ENCODE data around the gene TMEM233.

TMEM233 gene

DNA sequence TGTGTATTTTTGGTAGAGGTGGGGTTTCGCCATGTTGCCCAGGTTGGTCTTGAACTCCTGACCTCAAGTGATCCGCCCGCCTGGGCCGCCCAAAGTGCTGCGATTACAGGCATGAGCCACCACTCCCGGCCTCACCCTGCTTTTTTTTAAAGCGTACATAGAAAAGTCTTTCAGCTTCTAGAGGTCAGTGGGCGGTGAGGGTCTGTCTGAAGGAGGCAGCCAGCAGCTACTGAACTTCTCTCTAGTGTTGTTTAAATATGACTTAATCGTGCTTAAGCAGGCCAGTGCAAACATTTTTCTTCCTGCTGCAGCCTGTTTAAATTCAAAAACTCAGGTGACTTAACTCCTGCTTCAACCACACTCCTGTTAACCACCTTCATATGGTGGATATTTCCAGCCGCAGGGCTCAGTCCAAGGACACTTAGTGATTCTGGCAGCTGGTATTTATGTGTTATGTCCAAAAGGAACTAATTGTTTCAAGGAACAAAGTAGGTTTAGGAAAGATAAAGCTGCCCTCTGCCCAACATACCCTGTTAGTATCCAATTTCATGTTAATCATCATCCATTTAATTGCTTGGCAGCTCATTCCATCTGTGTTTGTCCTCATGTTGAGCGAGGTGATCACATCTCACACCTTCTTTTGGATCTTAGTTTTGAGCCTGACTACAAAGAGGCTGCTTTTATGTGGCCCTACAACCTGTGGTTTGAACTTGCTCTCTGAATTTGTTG, 76.3 kb downstream of the TMEM233 start:
- peak overlapping the region in 1 of 2 experiments; percentile 35; a peak in 1 of 4 replicates for H3K4me3 ChIP-seq (ENCODE audit: low read depth in 1 of 2, low read length in 2 of 2)

DNA sequence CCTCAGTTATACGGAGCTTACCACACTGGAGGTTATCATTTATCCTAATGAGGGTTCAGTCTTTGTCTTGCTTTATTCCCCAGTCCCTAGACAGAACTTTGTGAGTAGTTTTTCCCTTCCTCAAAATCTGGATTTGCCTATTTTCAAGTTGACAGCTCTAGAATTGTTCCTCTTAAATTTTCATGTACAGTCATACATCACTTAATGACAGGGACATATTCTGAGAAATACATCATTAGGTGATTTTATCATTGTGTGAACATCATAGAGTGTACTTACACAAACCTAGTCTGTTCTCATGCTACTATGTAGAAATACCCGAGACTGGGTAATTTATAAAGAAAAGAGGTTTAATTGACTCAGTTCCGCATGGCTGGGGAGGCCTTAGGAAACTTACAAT, 77.5 kb downstream of the TMEM233 start:
- H3K27me3 ChIP-seq (ENCODE audit: insufficient read depth, low read length, poor library complexity): no peaks in the 10 kb centered on the region
- peaks cover 67% of the 10 kb centered on the region for H3K36me3 ChIP-seq (ENCODE audit: insufficient read depth, low read length)
- no peak overlapping the region for H3K27ac ChIP-seq (ENCODE audit: low read length)
- no peak for ATAC-seq (ENCODE audit: insufficient read depth, low read depth)
- H3K4me3 ChIP-seq (ENCODE audit: low read depth in 1 of 2, low read length in 2 of 2): no peak overlapping the region
- peaks cover 36% of the 10 kb centered on the region for H3K4me1 ChIP-seq (ENCODE audit: insufficient read depth, low read length)
- DNase-seq: no peak
- H3K9me3 ChIP-seq (ENCODE audit: insufficient read depth, low read length, severe bottlenecking): no peaks in the 10 kb centered on the region
- peaks cover 50% of the 10 kb centered on the region for H3K79me2 ChIP-seq (ENCODE audit: insufficient read depth, low read length)
- TF ChIP-seq, protein P1, sequence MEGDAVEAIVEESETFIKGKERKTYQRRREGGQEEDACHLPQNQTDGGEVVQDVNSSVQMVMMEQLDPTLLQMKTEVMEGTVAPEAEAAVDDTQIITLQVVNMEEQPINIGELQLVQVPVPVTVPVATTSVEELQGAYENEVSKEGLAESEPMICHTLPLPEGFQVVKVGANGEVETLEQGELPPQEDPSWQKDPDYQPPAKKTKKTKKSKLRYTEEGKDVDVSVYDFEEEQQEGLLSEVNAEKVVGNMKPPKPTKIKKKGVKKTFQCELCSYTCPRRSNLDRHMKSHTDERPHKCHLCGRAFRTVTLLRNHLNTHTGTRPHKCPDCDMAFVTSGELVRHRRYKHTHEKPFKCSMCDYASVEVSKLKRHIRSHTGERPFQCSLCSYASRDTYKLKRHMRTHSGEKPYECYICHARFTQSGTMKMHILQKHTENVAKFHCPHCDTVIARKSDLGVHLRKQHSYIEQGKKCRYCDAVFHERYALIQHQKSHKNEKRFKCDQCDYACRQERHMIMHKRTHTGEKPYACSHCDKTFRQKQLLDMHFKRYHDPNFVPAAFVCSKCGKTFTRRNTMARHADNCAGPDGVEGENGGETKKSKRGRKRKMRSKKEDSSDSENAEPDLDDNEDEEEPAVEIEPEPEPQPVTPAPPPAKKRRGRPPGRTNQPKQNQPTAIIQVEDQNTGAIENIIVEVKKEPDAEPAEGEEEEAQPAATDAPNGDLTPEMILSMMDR (IDR thresholded peaks at IDR 0.05; ENCODE audit: borderline replicate concordance, extremely low read depth, low read length, poor library complexity, severe bottlenecking): no peak
- TF ChIP-seq EZH2 (IDR thresholded peaks at IDR 0.05; ENCODE audit: borderline replicate concordance, low read depth, low read length, severe bottlenecking): no peak
- H2AFZ ChIP-seq (ENCODE audit: low read depth, low read length): no peak overlapping the region
- no peak overlapping the region for H3K4me2 ChIP-seq (ENCODE audit: insufficient read depth, low read length)
- no peak overlapping the region for H3K9ac ChIP-seq (ENCODE audit: low read depth, low read length)
- peaks cover 17% of the 10 kb centered on the region; the same call in 1 of the 2 replicates for H4K20me1 ChIP-seq (ENCODE audit: insufficient read depth, low read length)

More for the DNA sequence above, 76.3 kb downstream of the TMEM233 start:
- H3K4me2 ChIP-seq (ENCODE audit: insufficient read depth, low read length): peak overlapping the region; percentile 58
- peaks cover 50% of the 10 kb centered on the region for H3K79me2 ChIP-seq (ENCODE audit: insufficient read depth, low read length)
- H3K9me3 ChIP-seq (ENCODE audit: insufficient read depth, low read length, severe bottlenecking): no peaks in the 10 kb centered on the region
- H3K36me3 ChIP-seq (ENCODE audit: insufficient read depth, low read length): peaks cover 55% of the 10 kb centered on the region
- H3K4me1 ChIP-seq (ENCODE audit: insufficient read depth, low read length): peaks cover 40% of the 10 kb centered on the region
- H4K20me1 ChIP-seq (ENCODE audit: insufficient read depth, low read length): peaks cover 17% of the 10 kb centered on the region; the same call in 1 of the 2 replicates
- TF ChIP-seq EZH2 (IDR thresholded peaks at IDR 0.05; ENCODE audit: borderline replicate concordance, low read depth, low read length, severe bottlenecking): no peak
- TF ChIP-seq, protein P1 (IDR thresholded peaks at IDR 0.05; ENCODE audit: borderline replicate concordance, extremely low read depth, low read length, poor library complexity, severe bottlenecking): no peak
- H3K9ac ChIP-seq (ENCODE audit: low read depth, low read length): peak overlapping the region; percentile 21
- DNase-seq (no peak), ATAC-seq (ENCODE audit: insufficient read depth, low read depth) (no peak)
- H3K27ac ChIP-seq (ENCODE audit: low read length): peak overlapping the region; percentile 21; the same call in 1 of the 2 replicates
- H2AFZ ChIP-seq (ENCODE audit: low read depth, low read length): no peak overlapping the region
- no peaks in the 10 kb centered on the region for H3K27me3 ChIP-seq (ENCODE audit: insufficient read depth, low read length, poor library complexity)

DNA sequence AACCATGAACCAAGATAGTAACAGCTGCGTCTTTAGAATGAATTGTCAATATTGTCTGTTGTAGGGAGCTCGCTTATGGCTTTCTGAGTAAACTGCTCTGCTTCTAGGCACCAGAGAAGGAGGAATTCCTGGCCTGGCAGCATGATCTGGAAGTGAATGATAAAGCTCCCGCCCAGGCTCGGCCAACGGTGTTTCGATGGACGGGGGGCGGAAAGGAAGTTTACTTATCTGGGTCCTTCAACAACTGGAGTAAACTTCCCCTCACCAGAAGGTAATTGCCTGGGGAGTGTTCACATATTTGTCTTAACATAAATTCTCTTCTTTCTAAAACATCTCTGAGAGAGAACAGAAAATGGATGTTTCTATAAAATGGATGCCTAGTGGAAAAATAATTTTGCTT, 78.6 kb downstream of the TMEM233 start:
- H3K27ac ChIP-seq (ENCODE audit: low read length): no peak overlapping the region
- no peak for TF ChIP-seq EZH2 (IDR thresholded peaks at IDR 0.05; ENCODE audit: borderline replicate concordance, low read depth, low read length, severe bottlenecking)
- TF ChIP-seq, protein P1 (IDR thresholded peaks at IDR 0.05; ENCODE audit: borderline replicate concordance, extremely low read depth, low read length, poor library complexity, severe bottlenecking): no peak
- H3K9ac ChIP-seq (ENCODE audit: low read depth, low read length): no peak overlapping the region
- no peak overlapping the region for H3K4me3 ChIP-seq (ENCODE audit: low read depth in 1 of 2, low read length in 2 of 2)
- peaks cover 78% of the 10 kb centered on the region for H3K36me3 ChIP-seq (ENCODE audit: insufficient read depth, low read length)
- no peak overlapping the region for H2AFZ ChIP-seq (ENCODE audit: low read depth, low read length)
- peaks cover 22% of the 10 kb centered on the region for H4K20me1 ChIP-seq (ENCODE audit: insufficient read depth, low read length)
- H3K9me3 ChIP-seq (ENCODE audit: insufficient read depth, low read length, severe bottlenecking): no peaks in the 10 kb centered on the region
- H3K79me2 ChIP-seq (ENCODE audit: insufficient read depth, low read length): peaks cover 50% of the 10 kb centered on the region
- H3K27me3 ChIP-seq (ENCODE audit: insufficient read depth, low read length, poor library complexity): no peaks in the 10 kb centered on the region
- DNase-seq: no peak
- H3K4me1 ChIP-seq (ENCODE audit: insufficient read depth, low read length): peaks cover 25% of the 10 kb centered on the region
- no peak overlapping the region for H3K4me2 ChIP-seq (ENCODE audit: insufficient read depth, low read length)
- no peak for ATAC-seq (ENCODE audit: insufficient read depth, low read depth)

Data from DND-41 (cell line).